Eye (tissue), 1 donor: ENCODE measurements around the gene AKR1D1.
A peak's percentile ranks its signal among the peaks of the same experiment; 100 is the strongest.
"Not testable (repeated sequence)": the region's sequence is repeated elsewhere in the genome, so short reads cannot be mapped to it uniquely, and the experiment has no call there.

ENCODE experiments used
- DNase-seq: peaks from one replicate; pipeline ENCODE4 v3.0.0-alpha.2; 2015

Gene AKR1D1

DNA sequence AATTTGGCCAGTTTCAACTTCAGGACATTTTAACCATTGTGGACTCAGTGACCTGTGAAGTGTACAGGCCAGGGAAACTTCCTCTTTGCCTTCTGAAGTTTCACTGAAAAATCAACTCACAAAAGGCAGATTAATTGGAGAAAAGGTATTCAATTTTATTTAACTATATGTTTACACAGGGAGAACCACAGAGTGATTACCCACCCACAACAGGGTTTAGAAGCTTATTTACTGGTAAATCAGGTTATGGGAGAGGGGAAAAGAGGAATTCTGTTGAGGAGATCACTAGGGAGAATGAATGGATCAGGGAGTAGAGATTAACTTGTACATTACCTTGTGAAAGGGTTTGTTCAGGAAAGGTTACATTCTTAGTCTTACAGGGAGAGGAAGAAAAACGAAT is 1.7 kb upstream of the AKR1D1 start:
- DNase-seq: no peak

DNA sequence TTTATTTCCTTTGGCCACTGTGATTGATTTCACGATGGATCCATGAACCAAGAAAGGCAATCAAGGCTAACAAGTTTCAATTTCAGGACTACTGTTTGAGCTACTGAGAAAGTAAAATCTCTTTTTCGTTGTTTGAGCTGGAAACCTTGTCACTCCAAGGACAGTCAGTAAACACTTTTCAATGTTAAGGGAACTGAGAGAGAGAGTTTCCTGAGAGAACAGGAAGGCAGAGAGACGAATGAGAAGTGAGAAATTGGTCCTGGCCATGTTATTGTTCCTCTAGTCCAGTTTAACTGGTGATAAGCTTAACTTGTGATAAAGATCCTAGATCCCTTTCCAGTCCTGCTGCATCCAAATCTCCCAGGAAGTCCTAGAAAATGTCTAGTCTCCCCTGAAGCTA is 909 bp upstream of the AKR1D1 start:
- DNase-seq: no peak

DNA sequence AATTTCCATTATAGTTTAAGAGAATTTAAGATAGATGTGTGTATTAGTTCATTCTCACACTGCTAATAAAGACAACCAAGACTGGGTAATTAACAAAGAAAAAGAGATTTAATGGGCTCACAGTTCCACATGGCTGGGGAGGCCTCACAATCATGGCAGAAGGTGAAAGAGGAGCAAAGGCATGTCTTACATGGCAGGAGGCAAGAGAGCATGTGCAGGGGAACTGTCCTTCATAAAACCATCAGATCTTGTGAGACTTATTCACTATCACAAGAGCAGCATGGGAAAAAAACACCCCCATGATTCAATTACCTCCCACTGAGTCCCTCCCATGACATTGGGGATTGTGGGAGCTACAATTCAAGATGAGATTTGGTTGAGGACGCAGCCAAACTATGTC is 473 bp upstream of the AKR1D1 start:
- DNase-seq: not testable (repeated sequence)

DNA sequence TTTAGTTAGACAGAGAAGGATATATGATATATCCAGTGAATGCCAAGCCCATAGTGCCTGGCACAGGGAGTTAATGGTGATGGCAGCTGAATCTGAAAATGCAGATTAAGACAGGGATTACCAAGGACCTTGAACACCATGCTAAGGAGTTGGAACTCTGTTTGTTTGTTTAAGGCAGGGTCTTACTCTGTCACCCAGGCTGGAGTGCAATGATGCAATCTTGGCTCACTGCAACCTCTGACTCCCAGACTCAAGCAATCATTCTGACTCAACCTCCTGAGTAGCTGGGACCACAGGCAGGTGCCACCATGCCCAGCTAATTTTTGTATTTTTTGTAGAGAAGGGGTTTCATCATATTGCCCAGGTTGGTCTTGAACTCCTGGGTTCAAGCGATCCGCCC is 1.6 kb downstream of the AKR1D1 start:
- DNase-seq: no peak

DNA sequence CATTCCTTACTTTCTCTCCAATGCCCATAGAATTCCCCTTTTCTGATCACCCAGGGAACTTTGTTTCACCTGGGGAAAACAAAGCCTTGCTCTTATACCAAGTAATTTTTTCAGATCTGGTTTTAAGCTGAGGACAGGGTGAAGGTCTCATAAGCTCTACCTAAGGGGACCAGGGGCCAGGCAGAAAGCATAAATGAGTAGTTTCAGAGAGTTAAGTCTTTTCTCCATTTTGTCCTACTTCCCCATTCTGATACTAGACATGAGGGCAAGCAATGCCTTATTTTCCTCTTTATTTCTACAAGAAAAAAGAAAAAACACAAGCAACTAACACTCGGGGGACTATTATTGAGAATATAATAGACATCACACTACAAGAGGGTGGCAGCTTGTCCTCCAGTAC is 2.9 kb downstream of the AKR1D1 start:
- DNase-seq: no peak

DNA sequence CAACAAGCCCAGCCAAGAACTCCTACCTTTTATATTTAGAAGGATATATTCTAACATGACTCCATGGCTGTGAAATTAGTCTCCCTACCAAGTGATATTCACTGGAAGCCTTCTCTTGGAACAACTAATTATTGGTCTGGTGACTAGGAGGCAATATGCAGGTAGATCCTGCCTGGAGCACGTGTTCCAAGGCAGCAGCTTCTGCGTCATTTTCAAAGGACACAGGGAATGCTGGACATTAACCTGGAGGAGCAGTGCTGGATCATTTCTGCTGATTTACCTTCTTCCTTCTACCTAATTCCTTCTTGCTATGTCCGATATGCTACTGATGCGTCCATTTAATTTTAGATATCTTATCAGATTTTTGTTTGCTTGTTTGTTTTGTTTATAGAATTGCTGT is 5.6 kb downstream of the AKR1D1 start:
- no peak for DNase-seq

DNA sequence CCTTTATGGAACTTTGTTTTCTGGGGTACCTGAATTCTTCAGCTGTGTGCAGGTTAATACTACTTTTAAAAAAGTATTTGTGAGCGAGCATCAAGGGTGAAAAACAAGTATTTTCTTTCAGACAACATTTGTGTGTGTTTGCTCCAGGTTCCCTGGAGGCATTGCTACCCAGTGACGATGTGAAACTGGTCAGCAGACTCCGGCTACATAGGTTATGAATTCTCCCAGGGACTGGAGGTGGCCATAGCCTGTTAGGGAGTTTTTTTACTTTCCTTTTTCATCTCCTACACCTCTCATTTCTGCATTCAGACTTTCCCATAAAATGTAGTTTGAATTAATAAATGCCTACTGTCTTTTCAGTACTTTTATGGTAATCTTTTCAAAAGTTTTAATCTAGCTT is 7.6 kb downstream of the AKR1D1 start:
- DNase-seq: no peak

DNA sequence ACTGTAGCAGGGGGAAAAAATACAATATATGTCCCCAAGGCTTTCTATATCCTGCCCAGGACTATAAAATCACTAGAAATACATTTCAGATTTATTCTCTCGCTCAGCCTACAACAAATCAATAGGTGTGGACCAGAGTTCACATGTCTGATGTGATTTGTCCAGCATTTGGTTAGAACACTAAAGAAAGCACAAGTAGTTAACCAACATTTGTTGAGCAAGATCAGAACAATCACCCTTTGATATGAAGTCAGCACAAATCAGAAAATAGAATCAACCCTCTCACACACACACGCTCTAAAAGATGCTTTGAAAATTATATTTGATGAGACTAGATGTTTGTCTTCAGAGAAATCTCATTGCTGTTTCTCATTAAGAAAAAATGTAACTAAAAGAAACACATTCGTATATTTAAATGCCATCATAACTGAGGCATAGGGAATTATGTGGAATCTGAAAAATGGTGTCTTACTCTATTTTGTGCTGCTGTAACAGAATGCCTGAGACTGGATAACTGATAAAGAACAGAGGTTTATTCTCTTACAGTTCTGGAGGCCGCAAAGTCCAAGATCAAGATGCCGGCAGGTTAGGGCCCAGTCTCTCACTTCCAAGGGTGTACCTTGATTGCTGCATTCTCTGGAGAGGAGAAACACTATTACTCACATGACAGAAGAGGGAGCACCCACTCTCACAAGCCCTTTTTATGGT is 10.5 kb downstream of the AKR1D1 start:
- DNase-seq: no peak

DNA sequence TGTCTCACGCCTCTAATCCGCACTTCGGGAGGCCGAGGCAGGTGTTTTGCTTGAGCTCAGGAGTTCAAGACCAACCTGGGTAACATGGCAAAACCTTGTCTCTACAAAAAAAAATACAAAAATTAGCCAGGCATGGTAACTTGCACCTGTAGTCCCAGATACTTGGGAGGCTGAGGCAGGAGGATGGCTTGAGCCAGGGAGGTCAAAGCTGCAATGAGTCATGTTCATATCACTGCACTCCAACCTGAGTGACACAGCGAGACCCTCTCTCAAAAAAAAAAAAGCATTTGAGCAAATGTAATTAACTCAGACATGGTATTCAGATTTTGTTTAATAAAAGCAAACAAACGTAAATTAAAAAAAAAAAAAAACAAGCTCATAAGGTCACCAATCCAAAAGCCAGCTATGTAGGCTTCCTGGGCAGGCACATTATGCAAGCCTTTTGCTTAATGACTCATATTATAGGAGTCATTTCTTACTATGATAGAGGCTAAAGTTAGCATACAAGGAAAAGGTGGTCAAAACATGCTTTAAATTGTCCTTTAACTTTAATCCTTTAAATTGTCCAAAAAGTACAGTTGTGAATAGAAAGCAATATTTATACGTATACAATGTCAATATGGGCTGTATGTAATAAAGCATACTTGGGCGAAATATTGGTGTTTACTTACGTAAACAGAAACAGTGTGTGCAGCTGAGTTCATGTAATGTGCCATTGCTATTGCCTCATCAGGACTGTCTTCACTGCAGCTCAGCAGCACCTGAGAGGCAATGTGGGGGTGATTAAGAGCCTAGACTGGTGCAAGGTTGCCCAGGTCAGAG is 13.0 kb downstream of the AKR1D1 start:
- DNase-seq: no peak

DNA sequence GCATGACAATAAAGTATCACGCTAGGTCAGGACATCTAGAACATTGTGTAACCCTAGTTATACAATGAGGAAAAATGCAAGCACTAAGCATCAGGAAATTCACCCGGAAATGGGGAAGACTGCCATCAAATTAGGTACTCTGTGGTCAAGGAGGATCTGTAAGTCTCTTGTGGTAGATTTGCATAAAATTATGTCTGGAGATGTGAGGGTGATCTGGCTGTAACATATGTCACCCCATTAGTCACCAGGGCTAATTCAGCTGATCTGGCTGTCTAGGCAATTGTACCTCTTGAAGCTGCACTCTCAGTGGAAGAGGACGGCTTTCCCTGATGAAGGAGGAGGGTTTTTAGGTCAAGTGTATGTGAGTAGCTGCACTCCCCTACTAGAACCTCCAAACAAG is 14.8 kb downstream of the AKR1D1 start:
- DNase-seq: no peak

DNA sequence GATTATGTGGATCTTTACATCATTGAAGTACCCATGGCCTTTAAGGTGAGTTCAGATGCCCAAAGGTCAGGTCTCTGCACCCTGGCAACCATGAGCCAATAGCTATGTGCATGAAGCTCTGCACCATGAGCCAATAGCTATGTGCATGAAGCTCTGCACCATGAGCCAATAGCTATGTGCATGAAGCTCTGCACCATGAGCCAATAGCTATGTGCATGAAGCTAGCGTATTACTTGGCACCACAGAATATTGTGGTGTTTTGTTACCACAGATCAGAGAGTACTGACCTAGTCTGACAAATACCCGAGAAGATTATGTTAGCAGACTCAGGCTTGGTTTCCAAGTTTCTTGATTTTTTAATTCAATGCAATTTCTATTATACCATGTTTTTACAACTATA is 15.6 kb downstream of the AKR1D1 start:
- DNase-seq: not testable (repeated sequence)

DNA sequence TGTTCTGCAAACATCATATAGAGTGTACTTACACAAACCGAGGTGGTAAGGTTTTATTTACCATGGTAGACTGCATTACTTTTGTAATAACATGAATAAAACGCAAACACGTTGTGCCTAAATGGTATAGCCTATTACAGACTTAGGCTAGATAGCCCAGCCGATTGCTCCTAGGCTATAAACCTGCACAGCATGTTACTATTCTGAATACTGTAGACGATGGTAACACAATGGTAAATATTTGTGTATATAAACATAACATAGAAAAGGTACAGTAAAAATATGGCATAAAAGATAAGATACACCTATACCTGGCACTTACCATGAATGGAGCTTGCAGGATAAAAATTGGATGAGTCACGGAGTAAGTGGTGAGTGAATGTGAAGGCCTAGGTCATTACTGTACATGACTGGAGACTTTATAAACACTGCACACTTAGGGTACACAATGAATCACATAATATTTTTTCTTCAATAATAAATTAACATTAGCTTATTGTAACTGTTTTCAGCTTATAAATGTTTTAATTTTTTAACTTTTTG is 16.3 kb downstream of the AKR1D1 start:
- DNase-seq: no peak

DNA sequence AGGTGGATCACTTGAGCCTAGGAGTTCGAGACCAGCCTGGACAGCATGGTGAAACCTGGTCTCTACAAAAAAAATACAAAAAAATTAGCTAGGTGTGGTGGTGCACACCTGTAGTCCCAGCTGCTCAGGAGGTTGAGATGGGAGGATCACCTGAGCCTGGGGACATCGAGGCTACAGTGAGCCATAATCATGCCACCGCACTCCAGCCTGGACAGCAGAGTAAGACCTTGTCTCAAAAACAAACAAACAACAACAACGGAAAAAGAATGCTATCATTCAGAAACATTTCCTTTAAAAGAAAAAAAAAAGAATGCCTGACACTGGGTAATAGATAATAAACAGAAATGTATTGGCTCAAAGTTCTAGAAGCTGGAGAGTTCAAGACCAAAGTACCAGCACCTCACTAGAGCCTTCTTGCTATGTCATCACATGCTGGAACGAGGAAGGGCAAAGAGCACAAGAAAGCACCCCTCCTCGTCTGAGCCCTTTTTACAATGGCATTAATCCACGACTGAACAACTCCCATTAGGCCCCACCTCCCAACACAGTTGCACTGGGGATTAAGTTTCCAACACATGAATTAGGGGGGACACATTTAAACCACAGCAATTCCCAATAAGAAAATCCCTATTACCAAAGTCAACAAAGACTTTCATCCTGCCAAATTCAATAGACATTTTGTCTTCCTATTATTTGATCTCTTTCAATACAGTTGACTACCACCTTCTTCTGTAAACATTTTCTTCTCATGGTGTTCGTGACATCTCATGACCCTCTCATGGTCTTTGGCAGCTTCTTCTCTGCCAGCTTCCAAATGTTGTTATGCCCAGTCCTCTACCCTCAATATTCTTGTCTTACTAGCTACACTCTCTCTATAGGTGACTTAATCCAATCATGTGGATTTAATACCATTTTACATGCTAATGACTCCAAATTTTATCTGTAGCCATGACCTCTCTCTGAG is 20.0 kb downstream of the AKR1D1 start:
- DNase-seq: no peak

DNA sequence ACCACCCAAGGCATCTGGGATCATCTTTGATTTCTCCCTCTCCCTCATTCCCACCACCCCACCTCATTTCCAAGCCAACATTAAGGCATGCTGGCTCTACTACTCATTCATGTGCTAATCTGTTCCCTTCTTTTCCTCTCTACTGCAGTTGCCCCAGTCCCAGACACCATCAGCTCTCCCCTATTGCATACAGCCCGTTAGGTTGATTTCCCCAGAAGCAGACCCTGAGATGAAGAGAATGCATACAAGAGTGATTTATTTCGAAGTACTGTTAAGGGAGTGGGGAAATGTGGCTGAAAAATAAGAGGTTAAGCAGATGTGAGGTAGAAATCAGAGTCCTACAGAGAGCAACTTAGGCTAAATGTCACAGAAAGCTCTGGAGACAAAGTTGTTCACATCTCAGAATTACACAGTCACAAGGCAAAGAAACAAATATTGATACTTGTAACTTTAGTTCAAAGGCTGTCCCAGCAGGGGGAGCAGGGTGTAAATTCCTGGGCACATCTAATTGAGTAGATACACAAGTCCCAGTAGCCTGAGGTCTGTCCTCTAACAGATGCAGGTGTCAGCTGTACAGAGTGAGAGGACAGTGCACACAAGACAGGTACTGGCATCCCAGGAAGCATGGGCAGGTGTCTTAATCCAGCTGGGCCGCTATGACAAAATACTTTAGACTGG is 20.9 kb downstream of the AKR1D1 start:
- peak; percentile 7 for DNase-seq

DNA sequence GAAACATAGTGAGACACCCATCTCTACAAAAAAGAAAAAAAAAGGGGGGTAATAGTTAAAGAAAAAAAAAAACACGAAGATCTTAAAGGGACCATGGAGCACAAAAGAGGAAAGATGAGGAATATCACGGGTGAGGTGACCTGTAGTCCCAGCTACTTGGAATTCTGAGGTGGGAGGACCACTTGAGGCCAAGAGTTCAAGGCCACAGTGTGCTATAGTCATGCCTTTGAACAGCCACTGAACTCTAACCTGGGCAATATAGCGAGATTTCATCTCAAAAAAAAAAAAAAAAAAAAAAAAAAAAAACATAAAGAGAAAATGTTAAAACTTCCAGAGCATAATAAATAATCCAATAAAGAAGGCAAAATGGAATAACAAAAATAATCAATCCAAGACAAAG is 23.6 kb downstream of the AKR1D1 start:
- no peak for DNase-seq

DNA sequence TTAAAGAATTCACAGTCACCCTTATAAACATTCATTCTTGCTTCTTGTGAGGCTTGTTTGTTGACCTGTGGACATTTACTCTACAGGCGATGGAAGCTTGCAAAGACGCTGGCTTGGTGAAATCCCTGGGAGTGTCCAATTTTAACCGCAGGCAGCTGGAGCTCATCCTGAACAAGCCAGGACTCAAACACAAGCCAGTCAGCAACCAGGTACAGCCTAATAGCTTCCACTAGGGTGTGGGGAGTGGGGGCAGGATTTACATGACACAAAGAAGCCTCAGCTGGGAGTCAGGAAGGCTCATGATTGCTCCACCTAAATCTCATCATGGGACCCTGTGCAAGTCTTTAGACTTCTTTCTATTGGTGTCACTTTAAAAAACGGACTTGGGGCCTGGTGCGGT is 29.0 kb downstream of the AKR1D1 start:
- no peak for DNase-seq

DNA sequence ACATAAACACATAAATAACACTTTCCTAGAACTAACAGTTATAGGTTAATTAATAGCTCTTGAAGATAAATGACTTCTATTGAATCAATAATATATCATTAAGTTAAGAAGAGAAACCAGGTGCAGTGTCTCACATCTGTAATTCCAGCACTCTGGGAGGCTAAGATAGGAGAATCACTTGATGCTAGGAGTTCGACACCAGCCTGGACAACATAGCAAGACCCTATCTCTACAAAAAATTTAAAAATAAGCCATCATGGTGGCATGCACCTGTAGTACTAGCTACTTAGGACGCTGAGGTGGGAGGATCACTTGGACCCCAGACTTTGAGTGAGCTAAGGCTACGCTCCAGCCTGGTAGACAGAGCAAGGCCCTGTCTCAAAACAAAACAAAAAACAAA is 38.8 kb downstream of the AKR1D1 start:
- DNase-seq: no peak

DNA sequence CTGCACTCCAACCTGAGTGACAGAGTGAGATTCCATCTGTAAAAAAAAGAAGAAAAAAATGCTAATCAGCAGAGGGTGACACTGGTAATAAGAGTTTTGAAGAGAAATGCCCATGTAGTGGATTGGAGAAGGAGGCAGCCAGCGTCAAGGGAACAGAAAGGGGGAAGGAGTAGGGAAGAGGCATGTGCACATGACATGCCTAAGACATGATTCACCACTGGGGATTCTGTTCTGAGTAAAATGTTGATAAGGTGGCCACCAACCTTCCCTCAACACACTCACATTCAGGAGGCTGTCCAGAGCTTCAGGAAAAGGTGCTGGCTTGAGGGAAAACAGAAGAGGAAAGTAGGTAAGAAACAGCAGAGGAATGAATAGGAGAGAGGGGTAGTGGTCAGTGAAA is 39.9 kb downstream of the AKR1D1 start:
- DNase-seq: no peak

DNA sequence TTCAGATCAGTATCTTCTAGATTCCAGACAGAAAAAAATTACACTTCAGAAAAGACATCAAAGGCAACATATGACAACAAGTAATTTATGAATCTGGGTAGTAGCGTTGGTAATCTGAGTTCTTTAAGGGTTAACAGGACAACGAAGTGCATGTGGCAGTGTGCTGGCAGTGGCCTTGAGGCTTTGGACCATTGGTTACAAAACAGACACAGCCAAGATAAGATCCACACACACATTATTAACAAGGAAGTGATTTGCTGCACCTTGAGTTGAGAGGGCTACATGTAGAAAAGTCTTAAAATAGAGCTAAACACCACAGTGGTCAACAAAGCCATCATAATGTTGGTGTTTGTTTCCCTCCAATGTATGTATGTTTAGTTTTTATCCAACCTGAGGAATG is 40.6 kb downstream of the AKR1D1 start:
- no peak for DNase-seq

DNA sequence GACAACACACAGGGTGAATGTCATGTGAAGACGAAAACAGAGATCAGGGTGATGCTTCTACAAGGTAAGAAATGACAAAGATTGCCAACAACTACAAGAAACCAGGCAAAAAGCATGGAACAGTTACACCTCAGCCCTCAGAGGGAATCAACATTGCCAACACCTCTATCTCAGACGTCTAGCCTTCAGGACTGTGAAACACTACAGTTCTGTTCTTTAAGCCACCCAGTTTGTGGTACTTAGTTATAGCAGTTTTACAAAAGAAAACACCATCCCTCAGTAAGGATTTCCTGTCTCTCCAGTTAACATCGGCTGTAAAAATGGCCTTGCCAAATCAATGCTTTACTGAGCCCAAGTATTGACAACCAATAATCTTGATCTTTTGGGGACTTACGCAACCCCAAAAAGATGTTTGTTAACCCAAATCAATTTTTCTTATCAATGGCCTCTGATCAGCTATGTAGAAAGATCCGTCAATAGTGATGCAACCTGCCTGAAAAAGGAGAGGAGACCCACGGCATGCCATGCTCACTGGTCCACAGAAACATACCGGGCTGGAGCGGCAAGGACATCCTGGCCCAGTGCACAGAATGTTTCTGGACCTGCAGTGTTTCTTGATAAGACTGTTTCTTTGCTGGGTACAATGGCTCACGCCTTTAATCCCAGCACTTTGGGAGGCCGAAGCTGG is 44.0 kb downstream of the AKR1D1 start:
- DNase-seq: no peak

DNA sequence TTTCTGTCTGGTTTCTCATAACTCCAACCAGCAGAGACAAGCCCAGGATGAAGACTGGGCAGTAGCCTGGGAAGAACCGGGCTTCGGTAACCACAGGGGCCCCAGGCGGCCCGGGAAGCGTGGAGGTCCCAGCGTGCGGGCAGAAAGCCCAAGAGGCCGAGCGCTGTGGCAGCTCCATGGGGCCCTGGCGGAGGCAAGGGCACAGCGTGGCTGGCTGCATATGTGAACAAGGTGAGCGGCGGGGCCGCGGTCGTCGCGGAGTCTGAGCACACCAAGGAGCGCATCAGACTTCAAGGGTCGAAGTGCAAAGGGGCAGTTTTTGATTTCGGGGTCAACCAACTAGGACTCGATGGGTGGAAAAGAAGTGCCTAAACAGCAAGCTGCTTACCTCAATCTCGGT is 45.9 kb downstream of the AKR1D1 start:
- DNase-seq: no peak

DNA sequence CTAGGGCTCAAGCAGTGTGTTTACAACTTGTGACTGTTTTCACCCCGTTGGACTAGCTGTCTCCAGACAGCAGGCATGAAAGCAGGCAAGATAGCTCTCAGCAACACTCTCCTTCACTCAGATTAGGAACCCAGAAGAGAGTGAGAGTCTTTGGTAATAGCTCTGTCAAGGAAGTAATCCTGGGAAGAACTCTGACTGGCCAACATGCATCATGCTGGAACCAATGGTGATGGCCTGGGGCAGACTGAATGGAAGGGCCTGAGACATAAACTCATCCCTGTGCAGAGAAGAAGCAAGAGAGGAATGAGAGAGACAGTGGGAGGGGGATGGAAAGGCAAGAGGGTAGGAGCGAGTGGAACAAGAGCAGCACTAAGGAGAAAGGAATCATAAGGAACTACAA is 48.9 kb downstream of the AKR1D1 start:
- DNase-seq: no peak
